Measurements from ENCODE around the gene CALN1.

DNA sequence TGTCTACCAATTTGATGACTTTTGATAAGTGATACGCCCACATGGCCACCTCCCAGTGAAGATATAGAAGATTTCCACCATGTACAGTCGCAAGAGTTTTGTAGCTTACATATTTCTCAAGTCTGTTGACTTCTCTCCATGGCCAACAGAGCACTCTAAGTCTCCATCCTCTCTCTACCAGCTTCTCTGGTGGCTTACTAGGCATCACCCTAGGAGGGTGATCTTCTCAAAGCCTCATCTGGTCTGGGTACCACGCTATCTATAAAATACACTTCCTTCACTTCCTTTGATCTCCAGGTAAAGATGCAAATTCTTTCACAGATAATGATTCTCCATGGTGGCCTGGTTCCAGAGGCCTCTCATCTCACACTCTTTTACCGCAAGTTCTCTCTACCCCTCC, 49.9 kb downstream of the CALN1 start:
- TF ChIP-seq, protein P1, sequence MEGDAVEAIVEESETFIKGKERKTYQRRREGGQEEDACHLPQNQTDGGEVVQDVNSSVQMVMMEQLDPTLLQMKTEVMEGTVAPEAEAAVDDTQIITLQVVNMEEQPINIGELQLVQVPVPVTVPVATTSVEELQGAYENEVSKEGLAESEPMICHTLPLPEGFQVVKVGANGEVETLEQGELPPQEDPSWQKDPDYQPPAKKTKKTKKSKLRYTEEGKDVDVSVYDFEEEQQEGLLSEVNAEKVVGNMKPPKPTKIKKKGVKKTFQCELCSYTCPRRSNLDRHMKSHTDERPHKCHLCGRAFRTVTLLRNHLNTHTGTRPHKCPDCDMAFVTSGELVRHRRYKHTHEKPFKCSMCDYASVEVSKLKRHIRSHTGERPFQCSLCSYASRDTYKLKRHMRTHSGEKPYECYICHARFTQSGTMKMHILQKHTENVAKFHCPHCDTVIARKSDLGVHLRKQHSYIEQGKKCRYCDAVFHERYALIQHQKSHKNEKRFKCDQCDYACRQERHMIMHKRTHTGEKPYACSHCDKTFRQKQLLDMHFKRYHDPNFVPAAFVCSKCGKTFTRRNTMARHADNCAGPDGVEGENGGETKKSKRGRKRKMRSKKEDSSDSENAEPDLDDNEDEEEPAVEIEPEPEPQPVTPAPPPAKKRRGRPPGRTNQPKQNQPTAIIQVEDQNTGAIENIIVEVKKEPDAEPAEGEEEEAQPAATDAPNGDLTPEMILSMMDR (tag by site-specific recombination; IDR thresholded peaks at IDR 0.05) = no peak
- TF ChIP-seq ZNF274 (IDR thresholded peaks at IDR 0.05; ENCODE audit: low read length) (no peak), ZNF274 (tag by site-specific recombination; IDR thresholded peaks at IDR 0.05; ENCODE audit: borderline replicate concordance) (no peak), ZNF394 (tag by site-specific recombination; IDR thresholded peaks at IDR 0.05; ENCODE audit: borderline replicate concordance) (no peak), GLIS2 (tag by site-specific recombination; IDR thresholded peaks at IDR 0.05) (no peak), KLF16 (tag by site-specific recombination; IDR thresholded peaks at IDR 0.05) (no peak), ZNF23 (tag by site-specific recombination; IDR thresholded peaks at IDR 0.05; ENCODE audit: borderline replicate concordance) (no peak), ZNF600 (tag by site-specific recombination; IDR thresholded peaks at IDR 0.05) (no peak), WT1 (tag by site-specific recombination; IDR thresholded peaks at IDR 0.05) (no peak), ZNF843 (tag by site-specific recombination; IDR thresholded peaks at IDR 0.05) (no peak)
- TF ChIP-seq, protein P2, sequence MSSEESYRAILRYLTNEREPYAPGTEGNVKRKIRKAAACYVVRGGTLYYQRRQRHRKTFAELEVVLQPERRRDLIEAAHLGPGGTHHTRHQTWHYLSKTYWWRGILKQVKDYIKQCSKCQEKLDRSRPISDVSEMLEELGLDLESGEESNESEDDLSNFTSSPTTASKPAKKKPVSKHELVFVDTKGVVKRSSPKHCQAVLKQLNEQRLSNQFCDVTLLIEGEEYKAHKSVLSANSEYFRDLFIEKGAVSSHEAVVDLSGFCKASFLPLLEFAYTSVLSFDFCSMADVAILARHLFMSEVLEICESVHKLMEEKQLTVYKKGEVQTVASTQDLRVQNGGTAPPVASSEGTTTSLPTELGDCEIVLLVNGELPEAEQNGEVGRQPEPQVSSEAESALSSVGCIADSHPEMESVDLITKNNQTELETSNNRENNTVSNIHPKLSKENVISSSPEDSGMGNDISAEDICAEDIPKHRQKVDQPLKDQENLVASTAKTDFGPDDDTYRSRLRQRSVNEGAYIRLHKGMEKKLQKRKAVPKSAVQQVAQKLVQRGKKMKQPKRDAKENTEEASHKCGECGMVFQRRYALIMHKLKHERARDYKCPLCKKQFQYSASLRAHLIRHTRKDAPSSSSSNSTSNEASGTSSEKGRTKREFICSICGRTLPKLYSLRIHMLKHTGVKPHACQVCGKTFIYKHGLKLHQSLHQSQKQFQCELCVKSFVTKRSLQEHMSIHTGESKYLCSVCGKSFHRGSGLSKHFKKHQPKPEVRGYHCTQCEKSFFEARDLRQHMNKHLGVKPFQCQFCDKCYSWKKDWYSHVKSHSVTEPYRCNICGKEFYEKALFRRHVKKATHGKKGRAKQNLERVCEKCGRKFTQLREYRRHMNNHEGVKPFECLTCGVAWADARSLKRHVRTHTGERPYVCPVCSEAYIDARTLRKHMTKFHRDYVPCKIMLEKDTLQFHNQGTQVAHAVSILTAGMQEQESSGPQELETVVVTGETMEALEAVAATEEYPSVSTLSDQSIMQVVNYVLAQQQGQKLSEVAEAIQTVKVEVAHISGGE (tag by site-specific recombination; conservative IDR thresholded peaks at IDR 0.05; ENCODE audit: low read depth) = no peak
